ENCODE data around the gene ZXDB.

GRCh38 chrX:57643698-57644097, 51.9 kb downstream of the ZXDB start:
- TF ChIP-seq ZNF362 (CRISPR knock-in tag; IDR thresholded peaks at IDR 0.05; ENCODE audit: borderline replicate concordance) (no peak), ZKSCAN1 (IDR thresholded peaks at IDR 0.05; ENCODE audit: low read length) (no peak), ZNF224 (CRISPR knock-in tag; IDR thresholded peaks at IDR 0.05) (no peak), POLR2A (IDR thresholded peaks at IDR 0.05; ENCODE audit: insufficient read depth in 1 of 2, low read depth in 2 of 2, low read length in 2 of 2) (no peak), TOE1 (CRISPR knock-in tag; IDR thresholded peaks at IDR 0.05) (no peak), CBFB (CRISPR knock-in tag; IDR thresholded peaks at IDR 0.05) (no peak), GABPA (IDR thresholded peaks at IDR 0.05; ENCODE audit: low read depth, low read length) (no peak), GABPA (CRISPR knock-in tag; IDR thresholded peaks at IDR 0.05; ENCODE audit: low read depth) (no peak), ZNF350 (CRISPR knock-in tag; IDR thresholded peaks at IDR 0.05; ENCODE audit: borderline replicate concordance, low read depth) (no peak)
